NB4 (cell line): ENCODE data around the gene RNF2.

Experiments used
- POLR2A ChIP-seq: IDR thresholded peaks from 2 replicates; pipeline ENCODE4 v1.6.1; 2011; ENCODE audit warnings: mild to moderate bottlenecking; ENCODE audit not compliant: insufficient read length; ENCODE audit errors: extremely low read depth
- TF ChIP-seq, protein P1 (sequence below): IDR thresholded peaks from one replicate; pipeline ENCODE4 v1.5.1; 2012; ENCODE audit warnings: low read depth, low read length

DNA sequence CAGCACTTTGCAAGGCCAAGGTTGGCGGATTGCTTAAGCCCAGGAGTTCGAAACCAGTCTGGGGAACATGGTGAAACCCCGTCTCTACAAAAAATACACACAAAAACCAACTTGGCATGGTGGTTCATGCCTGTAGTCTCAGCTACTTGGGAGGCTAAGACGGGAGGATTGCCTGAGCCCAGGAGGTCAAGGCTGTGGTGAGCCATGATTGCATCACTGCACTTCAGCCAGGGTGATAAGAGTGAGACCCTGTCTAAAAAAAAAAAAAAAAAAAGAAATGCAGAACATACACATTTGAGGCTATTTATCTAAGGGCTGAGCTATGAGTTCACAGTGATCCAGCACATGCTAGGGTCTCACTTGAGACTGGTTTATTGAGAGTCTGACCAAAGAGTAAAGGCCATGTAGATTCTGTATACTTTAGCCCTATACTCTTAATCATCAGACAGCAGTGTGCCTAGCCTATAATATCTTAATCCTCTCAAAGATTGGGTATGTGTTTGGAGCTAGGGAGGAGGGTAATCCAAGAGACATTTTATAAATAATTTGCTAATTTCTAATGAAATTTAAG is 23.9 kb downstream of the RNF2 start:
- TF ChIP-seq, protein P1, sequence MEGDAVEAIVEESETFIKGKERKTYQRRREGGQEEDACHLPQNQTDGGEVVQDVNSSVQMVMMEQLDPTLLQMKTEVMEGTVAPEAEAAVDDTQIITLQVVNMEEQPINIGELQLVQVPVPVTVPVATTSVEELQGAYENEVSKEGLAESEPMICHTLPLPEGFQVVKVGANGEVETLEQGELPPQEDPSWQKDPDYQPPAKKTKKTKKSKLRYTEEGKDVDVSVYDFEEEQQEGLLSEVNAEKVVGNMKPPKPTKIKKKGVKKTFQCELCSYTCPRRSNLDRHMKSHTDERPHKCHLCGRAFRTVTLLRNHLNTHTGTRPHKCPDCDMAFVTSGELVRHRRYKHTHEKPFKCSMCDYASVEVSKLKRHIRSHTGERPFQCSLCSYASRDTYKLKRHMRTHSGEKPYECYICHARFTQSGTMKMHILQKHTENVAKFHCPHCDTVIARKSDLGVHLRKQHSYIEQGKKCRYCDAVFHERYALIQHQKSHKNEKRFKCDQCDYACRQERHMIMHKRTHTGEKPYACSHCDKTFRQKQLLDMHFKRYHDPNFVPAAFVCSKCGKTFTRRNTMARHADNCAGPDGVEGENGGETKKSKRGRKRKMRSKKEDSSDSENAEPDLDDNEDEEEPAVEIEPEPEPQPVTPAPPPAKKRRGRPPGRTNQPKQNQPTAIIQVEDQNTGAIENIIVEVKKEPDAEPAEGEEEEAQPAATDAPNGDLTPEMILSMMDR: no peak
- no peak for TF ChIP-seq POLR2A
